OCI-LY7 (cell line): ENCODE measurements around the gene CTPS1.

Experiments
- CTCF ChIP-seq: fragments of 200-600 bp; sonication (generic); conservative IDR thresholded peaks from 2 replicates; pipeline ENCODE4 v1.5.1; 2014; ENCODE audit warnings: mild to moderate bottlenecking, antibody characterized with exemption, low read length, moderate library complexity, mixed read lengths
- EZH2phosphoT487 ChIP-seq: fragments of 200-600 bp; sonication (generic); IDR thresholded peaks from 2 replicates; pipeline ENCODE4 v1.6.1; 2018; ENCODE audit warnings: low read depth, borderline replicate concordance, mild to moderate bottlenecking, mixed run types, antibody characterized with exemption, low read length, moderate library complexity, mixed read lengths

GRCh38 chr1:40945491-40945973 lies 34.0 kb upstream of the CTPS1 start:
- TF ChIP-seq CTCF (no peak), EZH2phosphoT487 (no peak)
